Sigmoid colon (tissue), 7 donors: Measurements from ENCODE around the gene FAM13C. TPM values are rescaled to one million over a fixed set of nuclear protein-coding genes. Genes with fewer than 3 reads are reported as not detected.

Experiments
- DNase-seq: peaks from one replicate; pipeline ENCODE4 v3.0.0-alpha.2; 2019
- H3K27ac ChIP-seq, 4 donors: fragments of 200-600 bp; sonication (generic); one replicate each; pipeline ENCODE4 v1.5.1; 2016 to 2019; ENCODE audit warnings: mild to moderate bottlenecking in 1 of 4
- H3K27me3 ChIP-seq, 3 donors: fragments of 200-600 bp; sonication (generic); one replicate each; pipeline ENCODE4 v1.5.1; 2019; ENCODE audit warnings: mild to moderate bottlenecking in 1 of 3
- H3K36me3 ChIP-seq, 4 donors: fragments of 200-600 bp; sonication (generic); one replicate each; pipeline ENCODE4 v1.5.1; 2016 to 2019
- H3K4me1 ChIP-seq, 4 donors: fragments of 200-600 bp; sonication (generic); one replicate each; pipeline ENCODE4 v1.5.1; 2017 to 2019
- H3K4me3 ChIP-seq, 4 donors: fragments of 200-600 bp; sonication (generic); one replicate each; pipeline ENCODE4 v1.5.1; 2017 to 2019; ENCODE audit warnings: mild to moderate bottlenecking in 2 of 4, moderate library complexity in 1 of 4
- H3K9me3 ChIP-seq, 4 donors: fragments of 200-600 bp in 3 of 4; sonication (generic) in 3 of 4; one replicate each; pipeline versions ENCODE4 v1.5.1 to v1.6.1; 2013 to 2019
- CTCF ChIP-seq, 4 experiments: fragments of 450-650 bp in 3 of 4; fragments of 200-600 bp in 1 of 4; IDR thresholded peaks; one replicate each; pipeline ENCODE4 v1.5.1; 2016 to 2019; ENCODE audit warnings: antibody characterized with exemption in 4 of 4, mild to moderate bottlenecking in 3 of 4, moderate library complexity in 2 of 4
- EP300 ChIP-seq, 4 donors: sonication (generic); formaldehyde crosslinking; IDR thresholded peaks; one replicate each; pipeline ENCODE4 v1.6.1; 2017; ENCODE audit warnings: antibody characterized with exemption in 4 of 4
- POLR2A ChIP-seq, 2 donors: fragments of 450-650 bp; IDR thresholded peaks; one replicate each; pipeline ENCODE4 v1.6.1; 2016; ENCODE audit warnings: antibody characterized with exemption in 2 of 2, mild to moderate bottlenecking in 2 of 2, moderate library complexity in 2 of 2
- POLR2AphosphoS5 ChIP-seq, 4 donors: sonication (generic); formaldehyde crosslinking; IDR thresholded peaks; one replicate each; pipeline ENCODE4 v1.6.1; 2017; ENCODE audit warnings: antibody characterized with exemption in 4 of 4
- WGBS, 2 donors: extraction: QIAGEN DNeasy Blood & Tissue Kit; methylation state at CpG; one replicate each; pipeline ENCODE4 v1.1.7; 2013; 5-methylcytosine and 5-hydroxymethylcytosine counted together
- intact Hi-C: fragments of 100-400 bp; cut with DNase I; formaldehyde crosslinking; loops from one replicate; pipeline ENCODE4 v1.15.1; 2023
- polyA plus RNA-seq, 3 donors: library from polyadenylated mRNA; stranded (reverse); fragments of 200-250 nt; gene quantifications; one replicate each; pipeline ENCODE4 v1.2.3, GENCODE V29; 2013
- total RNA-seq, 4 donors: library from RNA; depleted of rRNA; stranded (reverse); fragments of >200 nt; gene quantifications; one replicate each; pipeline ENCODE4 v1.1.0, GENCODE V29; 2016
- donor health status: healthy with polysubstance abuse.
- donor health status: Bipolar disorder and iron deficiency.
- donor health status: healthy.

Gene FAM13C
- total and polyA plus RNA-seq, 7 donors = 0.92 to 33.9 (median 13.8) TPM

- no peak for TF ChIP-seq EP300 (IDR thresholded peaks at IDR 0.05)
- TF ChIP-seq CTCF (IDR thresholded peaks at IDR 0.05) = no peak
- TF ChIP-seq POLR2AphosphoS5 (IDR thresholded peaks at IDR 0.05) = no peak
- no peak for TF ChIP-seq POLR2A (IDR thresholded peaks at IDR 0.05)
- DNase-seq = no peak
- Histone ChIP-seq H3K4me3 (no peak overlapping the region), H3K4me1 (peaks cover 0 to 32% (median 16%) of the 10 kb centered on the region in 4 donors), H3K36me3 (no peaks in the 10 kb centered on the region), H3K27me3 (no peaks in the 10 kb centered on the region), H3K9me3 (no peaks in the 10 kb centered on the region), H3K27ac (peak overlapping the region in 1 of 4 donors; percentile 19)
- intact Hi-C loops = no loop called here
- WGBS, 2 donors = 92 to 95% methylated on average over 2 of the region's 2 CpGs
These were observed 50.1 kb downstream of the FAM13C start for GRCh38 chr10:59312247-59312646.

DNA sequence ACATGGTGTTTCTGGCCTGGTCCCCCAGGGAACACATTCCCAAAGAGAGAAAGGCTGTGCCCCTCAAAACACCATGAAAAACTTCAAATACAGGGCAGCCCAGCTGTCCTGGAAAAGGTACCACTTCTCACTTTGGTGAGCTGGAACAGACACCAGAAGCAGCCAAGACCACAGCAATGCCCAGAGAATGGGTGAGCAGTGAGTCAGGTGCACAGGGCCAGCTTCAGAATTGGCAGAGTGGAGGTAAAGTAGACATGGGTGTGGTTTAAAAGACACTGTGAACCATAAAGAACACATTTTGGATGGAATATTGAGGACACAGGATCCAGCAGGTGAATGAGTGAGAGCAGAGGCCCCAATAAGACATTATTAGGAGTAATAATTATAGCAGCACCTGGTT is 51.3 kb downstream of the FAM13C start:
- H3K36me3 ChIP-seq = no peaks in the 10 kb centered on the region
- H3K9me3 ChIP-seq = no peaks in the 10 kb centered on the region
- DNase-seq = no peak
- H3K27ac ChIP-seq = peak overlapping the region in 1 of 4 donors; percentile 50
- peaks cover 0 to 28% (median 15%) of the 10 kb centered on the region in 4 donors for H3K4me1 ChIP-seq
- intact Hi-C loops = no loop called here
- H3K27me3 ChIP-seq = no peaks in the 10 kb centered on the region
- TF ChIP-seq EP300 (IDR thresholded peaks at IDR 0.05) (no peak), POLR2A (IDR thresholded peaks at IDR 0.05) (no peak), CTCF (IDR thresholded peaks at IDR 0.05) (no peak), POLR2AphosphoS5 (IDR thresholded peaks at IDR 0.05) (no peak)
- H3K4me3 ChIP-seq = no peak overlapping the region

GRCh38 chr10:59310324-59310914 is 51.9 kb downstream of the FAM13C start:
- Histone ChIP-seq H3K27ac (peak overlapping the region in 1 of 4 donors; percentile 50), H3K27me3 (no peaks in the 10 kb centered on the region), H3K4me3 (no peak overlapping the region), H3K4me1 (peaks cover 0 to 22% (median 11%) of the 10 kb centered on the region in 4 donors), H3K36me3 (no peaks in the 10 kb centered on the region), H3K9me3 (no peaks in the 10 kb centered on the region)
- intact Hi-C loops = no loop called here
- no peak for TF ChIP-seq POLR2AphosphoS5 (IDR thresholded peaks at IDR 0.05)
- no peak for TF ChIP-seq POLR2A (IDR thresholded peaks at IDR 0.05)
- TF ChIP-seq CTCF (IDR thresholded peaks at IDR 0.05) = no peak
- TF ChIP-seq EP300 (IDR thresholded peaks at IDR 0.05) = no peak
- DNase-seq = no peak
- 78 to 89% methylated on average over 3 of the region's 3 CpGs for WGBS, 2 donors

- intact Hi-C loops = no loop called here
- WGBS, 2 donors = 89 to 95% methylated on average over 1 of the region's 2 CpGs
- H3K27me3 ChIP-seq = no peaks in the 10 kb centered on the region
- TF ChIP-seq EP300 (IDR thresholded peaks at IDR 0.05) (no peak), POLR2A (IDR thresholded peaks at IDR 0.05) (no peak), CTCF (IDR thresholded peaks at IDR 0.05) (no peak), POLR2AphosphoS5 (IDR thresholded peaks at IDR 0.05) (no peak)
- peaks cover 0 to 5% (median 2%) of the 10 kb centered on the region in 4 donors for H3K4me1 ChIP-seq
- H3K9me3 ChIP-seq = no peaks in the 10 kb centered on the region
- no peak for DNase-seq
- H3K27ac ChIP-seq = no peak overlapping the region
- H3K36me3 ChIP-seq = peaks cover 0 to 8% (median 0%) of the 10 kb centered on the region in 4 donors
- H3K4me3 ChIP-seq = no peak overlapping the region
These were observed 57.7 kb downstream of the FAM13C start for GRCh38 chr10:59304521-59305097.
